ENCODE measurements around the gene IKZF2. TPM values are rescaled to one million over a fixed set of nuclear protein-coding genes. Genes with fewer than 3 reads are reported as not detected.

The IKZF2 gene
- total RNA-seq, 1 experiment from 2014 or later = 3.0 TPM

DNA sequence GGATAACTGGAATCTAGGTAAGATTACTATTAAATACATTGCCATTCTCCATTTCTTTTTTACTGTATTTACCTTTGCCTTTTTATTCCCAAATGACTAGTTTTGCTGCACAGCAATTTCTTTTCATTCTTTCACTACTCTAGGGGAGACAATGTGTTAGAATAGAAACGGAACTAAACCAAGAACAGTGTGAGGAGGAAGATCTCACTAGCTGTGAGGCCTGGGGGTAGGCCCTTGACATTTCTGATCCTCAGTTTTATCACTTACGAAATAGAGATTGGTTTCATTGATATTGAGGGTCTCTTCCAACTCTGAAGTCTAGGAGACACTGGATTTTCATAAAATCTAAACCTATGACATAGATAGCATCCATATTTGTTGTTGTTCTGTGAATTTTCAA, 191.1 kb downstream of the IKZF2 start:
- Histone ChIP-seq H3T11ph (ENCODE audit: low read length) (no peak overlapping the region), H3K4me1 (ENCODE audit: insufficient read depth, low read length) (peaks cover 8% of the 10 kb centered on the region; the same call in 1 of the 2 replicates), H4K91ac (ENCODE audit: insufficient read length, low read depth, low read length) (no peak overlapping the region), H3K56ac (ENCODE audit: insufficient read length, low read depth, low read length) (no peak overlapping the region), H2AK5ac (ENCODE audit: insufficient read length, low read length) (no peak overlapping the region), H3K27ac (ENCODE audit: insufficient read length, low read depth, low read length) (no peak overlapping the region), H3K9ac (ENCODE audit: extremely low read depth, insufficient read length, low read length) (no peak overlapping the region), H3K23me2 (ENCODE audit: insufficient read length, low read depth, low read length, poor library complexity, severe bottlenecking) (no peaks in the 10 kb centered on the region), H3K79me2 (ENCODE audit: insufficient read depth, low read length) (no peaks in the 10 kb centered on the region), H3K18ac (ENCODE audit: insufficient read length, low read depth, low read length) (no peak overlapping the region), H3K23ac (ENCODE audit: insufficient read length, low read depth, low read length) (no peak overlapping the region), H3K4ac (ENCODE audit: low read depth, low read length) (no peak overlapping the region), H2BK20ac (ENCODE audit: low read depth, low read length, poor library complexity, severe bottlenecking) (no peak overlapping the region), H2BK5ac (ENCODE audit: insufficient read length, low read length) (no peak overlapping the region), H2BK120ac (ENCODE audit: low read depth, low read length, poor library complexity, severe bottlenecking) (no peak overlapping the region), H4K8ac (replicated peaks; ENCODE audit: insufficient read length, low read depth, low read length) (no peak overlapping the region), H2AFZ (ENCODE audit: low read length) (no peak overlapping the region), H4K20me1 (ENCODE audit: control insufficient read depth, insufficient read depth, insufficient read length) (no peaks in the 10 kb centered on the region), H3K9me3 (ENCODE audit: control insufficient read depth, low read depth, low read length) (no peaks in the 10 kb centered on the region), H3K79me1 (ENCODE audit: insufficient read depth, low read depth, low read length, poor library complexity, severe bottlenecking) (no peaks in the 10 kb centered on the region), H2BK15ac (ENCODE audit: low read depth, low read length) (no peak overlapping the region), H3K14ac (ENCODE audit: insufficient read depth, low read length) (no peak overlapping the region), H2BK12ac (ENCODE audit: insufficient read length, low read depth, low read length) (no peak overlapping the region), H3K27me3 (ENCODE audit: insufficient read depth, low read length) (0 out of 2 replicates have a peak, but pooled peaks cover 2% of the 10 kb centered on the region), H4K5ac (ENCODE audit: insufficient read length, low read depth, low read length) (no peak overlapping the region), H3K4me2 (ENCODE audit: insufficient read depth, insufficient read length, low read length) (no peak overlapping the region)
- Mint-ChIP-seq H3K27ac (no peak overlapping the region), H3K36me3 (ENCODE audit: insufficient read depth in 1 of 3, low read depth in 3 of 3) (no peaks in the 10 kb centered on the region), H3K9me3 (no peaks in the 10 kb centered on the region), H3K4me1 (peaks cover 0 to 7% of the 10 kb centered on the region in 2 experiments; a peak in 2 of 4 replicates), H3K27me3 (ENCODE audit: low read depth) (no peaks in the 10 kb centered on the region), H3K4me3 (no peak overlapping the region)
- DNase-seq = no peak
- no CpG with 5 or more reads among the region's 2 CpGs for WGBS (ENCODE audit: extremely low coverage, insufficient read length, low lambda C conversion rate)
- TF ChIP-seq, protein P1, sequence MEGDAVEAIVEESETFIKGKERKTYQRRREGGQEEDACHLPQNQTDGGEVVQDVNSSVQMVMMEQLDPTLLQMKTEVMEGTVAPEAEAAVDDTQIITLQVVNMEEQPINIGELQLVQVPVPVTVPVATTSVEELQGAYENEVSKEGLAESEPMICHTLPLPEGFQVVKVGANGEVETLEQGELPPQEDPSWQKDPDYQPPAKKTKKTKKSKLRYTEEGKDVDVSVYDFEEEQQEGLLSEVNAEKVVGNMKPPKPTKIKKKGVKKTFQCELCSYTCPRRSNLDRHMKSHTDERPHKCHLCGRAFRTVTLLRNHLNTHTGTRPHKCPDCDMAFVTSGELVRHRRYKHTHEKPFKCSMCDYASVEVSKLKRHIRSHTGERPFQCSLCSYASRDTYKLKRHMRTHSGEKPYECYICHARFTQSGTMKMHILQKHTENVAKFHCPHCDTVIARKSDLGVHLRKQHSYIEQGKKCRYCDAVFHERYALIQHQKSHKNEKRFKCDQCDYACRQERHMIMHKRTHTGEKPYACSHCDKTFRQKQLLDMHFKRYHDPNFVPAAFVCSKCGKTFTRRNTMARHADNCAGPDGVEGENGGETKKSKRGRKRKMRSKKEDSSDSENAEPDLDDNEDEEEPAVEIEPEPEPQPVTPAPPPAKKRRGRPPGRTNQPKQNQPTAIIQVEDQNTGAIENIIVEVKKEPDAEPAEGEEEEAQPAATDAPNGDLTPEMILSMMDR (conservative IDR thresholded peaks at IDR 0.05) = no peak
